ENCODE results near the gene C14orf119.

C14orf119 gene

GRCh38 chr14:23085458-23085857 is 9.8 kb upstream of the C14orf119 start:
- Histone ChIP-seq H3K9ac (0 out of 2 replicates have a peak overlapping the region, but pooled peaks have one; percentile 24), H4K20me1 (peaks cover 55% of the 10 kb centered on the region), H3K27ac (no peak overlapping the region), H3K4me3 (no peak overlapping the region), H3K4me2 (no peak overlapping the region), H3K4me1 (no peaks in the 10 kb centered on the region), H3K36me3 (peaks cover 100% of the 10 kb centered on the region), H3K27me3 (no peaks in the 10 kb centered on the region), H3K9me3 (no peaks in the 10 kb centered on the region)
- no peak for TF ChIP-seq Cebpa-rat (IDR thresholded peaks at IDR 0.05)

GRCh38 chr14:23086565-23086964 is 8.7 kb upstream of the C14orf119 start:
- Histone ChIP-seq H3K4me2 (no peak overlapping the region), H3K9ac (no peak overlapping the region), H4K20me1 (peaks cover 66% of the 10 kb centered on the region), H3K27ac (no peak overlapping the region), H3K27me3 (no peaks in the 10 kb centered on the region), H3K36me3 (peaks cover 100% of the 10 kb centered on the region), H3K4me3 (no peak overlapping the region), H3K9me3 (no peaks in the 10 kb centered on the region), H3K4me1 (no peaks in the 10 kb centered on the region)
- TF ChIP-seq Cebpa-rat (IDR thresholded peaks at IDR 0.05) = no peak

- H4K20me1 ChIP-seq = peaks cover 97% of the 10 kb centered on the region
- no peak for TF ChIP-seq Cebpa-rat (IDR thresholded peaks at IDR 0.05)
- H3K27me3 ChIP-seq = no peaks in the 10 kb centered on the region
- H3K9me3 ChIP-seq = no peaks in the 10 kb centered on the region
- H3K4me1 ChIP-seq = peaks cover 13% of the 10 kb centered on the region
- H3K4me2 ChIP-seq = no peak overlapping the region
- H3K27ac ChIP-seq = no peak overlapping the region
- peaks cover 87% of the 10 kb centered on the region for H3K36me3 ChIP-seq
- H3K4me3 ChIP-seq = no peak overlapping the region
- H3K9ac ChIP-seq = no peak overlapping the region
These were observed 5.6 kb upstream of the C14orf119 start for GRCh38 chr14:23089498-23090253.

GRCh38 chr14:23090254-23090636 is 5.1 kb upstream of the C14orf119 start:
- H3K36me3 ChIP-seq = peaks cover 82% of the 10 kb centered on the region
- no peak overlapping the region for H3K4me2 ChIP-seq
- no peak for TF ChIP-seq Cebpa-rat (IDR thresholded peaks at IDR 0.05)
- H3K27me3 ChIP-seq = no peaks in the 10 kb centered on the region
- no peaks in the 10 kb centered on the region for H3K9me3 ChIP-seq
- no peak overlapping the region for H3K9ac ChIP-seq
- H3K27ac ChIP-seq = no peak overlapping the region
- peaks cover 91% of the 10 kb centered on the region for H4K20me1 ChIP-seq
- H3K4me1 ChIP-seq = peaks cover 13% of the 10 kb centered on the region
- H3K4me3 ChIP-seq = no peak overlapping the region

- Histone ChIP-seq H4K20me1 (peaks cover 79% of the 10 kb centered on the region), H3K27me3 (no peaks in the 10 kb centered on the region), H3K4me3 (no peak overlapping the region), H3K36me3 (peaks cover 69% of the 10 kb centered on the region), H3K9ac (no peak overlapping the region), H3K27ac (no peak overlapping the region), H3K9me3 (no peaks in the 10 kb centered on the region), H3K4me1 (peaks cover 19% of the 10 kb centered on the region), H3K4me2 (no peak overlapping the region)
- no peak for TF ChIP-seq Cebpa-rat (IDR thresholded peaks at IDR 0.05)
These were observed 3.7 kb upstream of the C14orf119 start for GRCh38 chr14:23091294-23092225.

GRCh38 chr14:23093104-23093503 is 2.2 kb upstream of the C14orf119 start:
- Histone ChIP-seq H3K4me3 (no peak overlapping the region), H3K9ac (no peak overlapping the region), H3K27ac (no peak overlapping the region), H3K9me3 (no peaks in the 10 kb centered on the region), H3K36me3 (peaks cover 61% of the 10 kb centered on the region), H4K20me1 (peaks cover 79% of the 10 kb centered on the region), H3K27me3 (no peaks in the 10 kb centered on the region), H3K4me1 (peaks cover 35% of the 10 kb centered on the region), H3K4me2 (peak overlapping the region; percentile 93)
- TF ChIP-seq Cebpa-rat (IDR thresholded peaks at IDR 0.05) = no peak

GRCh38 chr14:23093526-23093925 is 1.8 kb upstream of the C14orf119 start:
- H3K36me3 ChIP-seq = peaks cover 61% of the 10 kb centered on the region

GRCh38 chr14:23093991-23094665 is 1.2 kb upstream of the C14orf119 start:
- Histone ChIP-seq H3K9ac (peak overlapping the region; percentile 94), H3K9me3 (no peaks in the 10 kb centered on the region), H3K4me2 (peak overlapping the region; percentile 93), H3K4me1 (peaks cover 36% of the 10 kb centered on the region), H4K20me1 (peaks cover 76% of the 10 kb centered on the region), H3K27me3 (no peaks in the 10 kb centered on the region), H3K36me3 (peaks cover 60% of the 10 kb centered on the region), H3K4me3 (peak overlapping the region; percentile 80), H3K27ac (peak overlapping the region; percentile 94)
- TF ChIP-seq Cebpa-rat (IDR thresholded peaks at IDR 0.05) = no peak

More at GRCh38 chr14:23093526-23093925, 1.8 kb upstream of the C14orf119 start:
- Histone ChIP-seq H3K9ac (peak overlapping the region; percentile 94), H3K27ac (no peak overlapping the region), H3K27me3 (no peaks in the 10 kb centered on the region), H3K4me3 (peak overlapping the region; percentile 80), H4K20me1 (peaks cover 79% of the 10 kb centered on the region), H3K4me2 (peak overlapping the region; percentile 93), H3K4me1 (peaks cover 36% of the 10 kb centered on the region), H3K9me3 (no peaks in the 10 kb centered on the region)
- no peak for TF ChIP-seq Cebpa-rat (IDR thresholded peaks at IDR 0.05)

GRCh38 chr14:23094666-23095195 is 574 bp upstream of the C14orf119 start, which contains the start of gene ACIN1:
TSS of gene ACIN1 (minus strand) at chr14:23095136. CDS start at chr14:23095112, 24 bp downstream.
- H3K27ac ChIP-seq = peak within 1 kb of the TSS; percentile 94
- peak within 1 kb of the TSS; percentile 80 for H3K4me3 ChIP-seq
- TF ChIP-seq Cebpa-rat (IDR thresholded peaks at IDR 0.05) = no peak
- H4K20me1 ChIP-seq = peaks cover 76% of the 10 kb centered on the region
- peak within 1 kb of the TSS; percentile 94 for H3K9ac ChIP-seq
- H3K4me1 ChIP-seq = peaks cover 36% of the 10 kb centered on the region
- peaks cover 59% of the 10 kb centered on the region for H3K36me3 ChIP-seq
- no peaks in the 10 kb centered on the region for H3K9me3 ChIP-seq
- peak within 1 kb of the TSS; percentile 93 for H3K4me2 ChIP-seq
- H3K27me3 ChIP-seq = no peaks in the 10 kb centered on the region
